ENCODE data around the gene HYAL2. TPM values are rescaled to one million over a fixed set of nuclear protein-coding genes. Genes with fewer than 3 reads are reported as not detected.

HYAL2 gene
- total and polyA plus RNA-seq, 10 of the 15 experiments (the other 5 are each of a cell fraction or from before 2014, with no cell fraction given), result 0.06 to 21.8 (median 12.7) TPM

GRCh38 chr3:50302095-50303012 lies 20.2 kb downstream of the HYAL2 start:
- FAIRE-seq, result no peak
- ATAC-seq, result no peak
- DNase-seq (ENCODE audit: low read depth, low spot score), result no peak
- WGBS (ENCODE audit: insufficient coverage, insufficient replicate concordance, low lambda C conversion rate, missing lambda C conversion rate), result 79% methylated on average over 32 of the region's 32 CpGs
- in situ Hi-C loops (cut with MboI) (no loop called here), intact Hi-C loops (cut with micrococcal nuclease; ENCODE audit: unreplicated experiment) (no loop called here)
- ChIA-PET RAD21 (ENCODE audit: unreplicated experiment) (no interaction called here), CTCF (interaction anchor here (3.5 kb wide), 1 partner anchor 22 kb away, joined by 13 read pairs; no protein-coding TSS in a partner anchor), POLR2A (interaction anchor here (0.7 kb wide), 1 partner anchor 14 kb away, joined by 6 read pairs; no protein-coding TSS in a partner anchor), SMC1A (ENCODE audit: uncharacterized antibody, unreplicated experiment) (no interaction called here)
- Histone ChIP-seq H3K9me3 (replicated peaks; ENCODE audit: control insufficient read depth, insufficient read depth, low read length) (no peaks in the 10 kb centered on the region), H3K79me2 (ENCODE audit: control insufficient read depth, insufficient read depth, low read length) (peaks cover 2% of the 10 kb centered on the region; the same call in 1 of the 2 replicates), H3K27me3 (replicated peaks in 1 of 2; ENCODE audit: control insufficient read depth in 2 of 2, insufficient read depth in 2 of 2, low read length in 1 of 2) (no peaks in the 10 kb centered on the region), H2AFZ (ENCODE audit: control insufficient read depth, low read depth, low read length) (no peak overlapping the region), H3K4me3 (no peak overlapping the region), H3K4me1 (ENCODE audit: control insufficient read depth, insufficient read depth, low read length) (peaks cover 4% of the 10 kb centered on the region), H3K4me2 (ENCODE audit: control insufficient read depth, insufficient read depth) (no peak overlapping the region), H3K9ac (ENCODE audit: control insufficient read depth, insufficient read depth, low read length) (no peak overlapping the region), H3K36me3 (ENCODE audit: control insufficient read depth in 2 of 2, insufficient read depth in 2 of 2, low read length in 1 of 2) (no peaks in the 10 kb centered on the region), H3K27ac (ENCODE audit: control insufficient read depth, insufficient read depth) (no peak overlapping the region), H4K20me1 (ENCODE audit: control insufficient read depth, insufficient read depth) (no peaks in the 10 kb centered on the region)
- no TSS peak for BruUV-seq (replicated peaks)
- TF ChIP-seq RELA (IDR thresholded peaks at IDR 0.05; ENCODE audit: borderline replicate concordance, partially characterized antibody), result no peak
- TF ChIP-seq BACH1 (IDR thresholded peaks at IDR 0.05; ENCODE audit: borderline replicate concordance), result no peak
- TF ChIP-seq KDM1A (IDR thresholded peaks at IDR 0.05; ENCODE audit: borderline replicate concordance), result no peak
- TF ChIP-seq WRNIP1 (IDR thresholded peaks at IDR 0.05; ENCODE audit: borderline replicate concordance, low read depth, low read length), result no peak
- no peak for TF ChIP-seq SUZ12 (IDR thresholded peaks at IDR 0.05; ENCODE audit: unreplicated experiment)
- TF ChIP-seq FOXM1 (IDR thresholded peaks at IDR 0.05; ENCODE audit: low read depth, low read length), result no peak
- TF ChIP-seq SMARCA5 (IDR thresholded peaks at IDR 0.05), result no peak
- no peak for TF ChIP-seq USF2 (IDR thresholded peaks at IDR 0.05; ENCODE audit: borderline replicate concordance, low read depth, low read length)
